GM12878 (cell line): ENCODE measurements around the gene LARGE1. TPM values are rescaled to one million over a fixed set of nuclear protein-coding genes. Genes with fewer than 3 reads are reported as not detected.

Experiments
- ATAC-seq: fragments of 200-7000 bp; cut with Tn5 transposase; 3 replicates; pipeline ENCODE4 v1.9.1; 2020; ENCODE audit warnings: mild to moderate bottlenecking, moderate library complexity
- BruUV-seq: library from RNA; stranded (reverse); fragments of 400-500 nt; replicated peaks from 2 replicates; lab custom pipeline; 2021; lab: Mats Ljungman, UMichigan
- CTCF ChIA-PET: fragments of 300-600 bp; sonication (Branson Sonifier 250); formaldehyde crosslinking; extraction: SDS; loops from one replicate; lab custom pipeline; 2021; ENCODE audit warnings: inconsistent platforms; lab: Yijun Ruan, JAX
- POLR2A ChIA-PET: fragments of 350-600 bp; formaldehyde crosslinking; extraction: SDS; loops from one replicate; lab custom pipeline; 2021; ENCODE audit warnings: inconsistent platforms; lab: Charles Lee
- RAD21 ChIA-PET: fragments of 300-600 bp; sonication (Branson Sonifier 250); formaldehyde crosslinking; loops from one replicate; lab custom pipeline; 2023; ENCODE audit warnings: antibody characterized with exemption; ENCODE audit not compliant: unreplicated experiment; lab: Charles Lee
- SMC1A ChIA-PET: fragments of 300-600 bp; sonication (Branson Sonifier 250); formaldehyde crosslinking; loops from one replicate; lab custom pipeline; 2023; ENCODE audit not compliant: unreplicated experiment, uncharacterized antibody; lab: Charles Lee
- DNase-seq: peaks from one replicate; pipeline ENCODE4 v3.0.0-alpha.2; 2011; ENCODE audit warnings: low read depth, low spot score
- FAIRE-seq: peaks from 3 replicates; lab custom pipeline; 2011; peaks lifted over from hg19 to GRCh38; lab: Jason Lieb, UNC
- H2AFZ ChIP-seq: 2 replicates; pipeline ENCODE4 v1.6.0; 2011; ENCODE audit warnings: low read depth, low read length, control low read depth; ENCODE audit not compliant: control insufficient read depth
- H3K27ac ChIP-seq: 2 replicates; pipeline ENCODE4 v1.5.1; 2011; ENCODE audit warnings: control low read depth; ENCODE audit not compliant: control insufficient read depth, insufficient read depth
- H3K27me3 ChIP-seq, 2 experiments: replicated peaks in 1 of 2; 2 replicates each; pipeline versions ENCODE4 v1.6.0 to v1.6.1; 2011; ENCODE audit warnings: low read length in 1 of 2; ENCODE audit not compliant: control insufficient read depth in 2 of 2, insufficient read depth in 2 of 2
- H3K36me3 ChIP-seq, 2 experiments: 2 replicates each; pipeline ENCODE4 v1.5.1; 2011; ENCODE audit warnings: low read length in 1 of 2; ENCODE audit not compliant: control insufficient read depth in 2 of 2, insufficient read depth in 2 of 2
- H3K4me1 ChIP-seq: 2 replicates; pipeline ENCODE4 v1.6.1; 2011; ENCODE audit warnings: mild to moderate bottlenecking, low read length, moderate library complexity, mixed read lengths; ENCODE audit not compliant: control insufficient read depth, insufficient read depth
- H3K4me2 ChIP-seq: 2 replicates; pipeline ENCODE4 v1.6.0; 2011; ENCODE audit warnings: control low read depth; ENCODE audit not compliant: control insufficient read depth, insufficient read depth
- H3K4me3 ChIP-seq: fragments of 200-600 bp; sonication (generic); 2 replicates; pipeline ENCODE4 v1.5.1; 2016
- H3K79me2 ChIP-seq: 2 replicates; pipeline ENCODE4 v1.6.0; 2011; ENCODE audit warnings: low read length; ENCODE audit not compliant: control insufficient read depth, insufficient read depth
- H3K9ac ChIP-seq: 2 replicates; pipeline ENCODE4 v1.8.0; 2011; ENCODE audit warnings: low read length, control low read depth, mixed read lengths; ENCODE audit not compliant: control insufficient read depth, insufficient read depth
- H3K9me3 ChIP-seq: replicated peaks from 3 replicates; pipeline ENCODE4 v1.5.1; 2011; ENCODE audit warnings: mild to moderate bottlenecking, low read length; ENCODE audit not compliant: control insufficient read depth, insufficient read depth
- H4K20me1 ChIP-seq: 2 replicates; pipeline ENCODE4 v1.6.0; 2011; ENCODE audit not compliant: control insufficient read depth, insufficient read depth
- CBFB ChIP-seq: IDR thresholded peaks from 2 replicates; pipeline ENCODE4 v1.6.1; 2016; ENCODE audit warnings: antibody characterized with exemption, low read depth
- IKZF1 ChIP-seq: fragments of 450-650 bp; conservative IDR thresholded peaks from 2 replicates; pipeline ENCODE4 v1.6.1; 2017; ENCODE audit warnings: antibody characterized with exemption, mild to moderate bottlenecking
- LARP7 ChIP-seq: fragments of 450-650 bp; IDR thresholded peaks from 2 replicates; pipeline ENCODE4 v1.6.1; 2017; ENCODE audit warnings: mild to moderate bottlenecking
- MYC ChIP-seq: IDR thresholded peaks from 2 replicates; pipeline ENCODE4 v1.6.1; 2011; ENCODE audit warnings: mild to moderate bottlenecking, low read length, moderate library complexity, inconsistent platforms; ENCODE audit not compliant: insufficient read depth, insufficient replicate concordance, insufficient read length, severe bottlenecking
- NFXL1 ChIP-seq: fragments of 450-650 bp; IDR thresholded peaks from 2 replicates; pipeline ENCODE4 v1.6.1; 2017; ENCODE audit warnings: antibody characterized with exemption, mild to moderate bottlenecking, borderline replicate concordance
- NFYA ChIP-seq: IDR thresholded peaks from 2 replicates; pipeline ENCODE4 v1.6.1; 2011; ENCODE audit warnings: low read depth, mild to moderate bottlenecking, low read length, improper control_type of control experiment, borderline replicate concordance
- RAD51 ChIP-seq: fragments of 450-650 bp; IDR thresholded peaks from 2 replicates; pipeline ENCODE4 v1.6.1; 2016; ENCODE audit warnings: moderate library complexity, mild to moderate bottlenecking, inconsistent platforms
- SMAD1 ChIP-seq: fragments of 450-650 bp; IDR thresholded peaks from 2 replicates; pipeline ENCODE4 v1.6.1; 2018; ENCODE audit warnings: mild to moderate bottlenecking, low read depth; ENCODE audit not compliant: partially characterized antibody
- TCF12 ChIP-seq: IDR thresholded peaks from 2 replicates; pipeline ENCODE4 v1.6.1; 2011; ENCODE audit warnings: low read depth, mild to moderate bottlenecking, low read length
- ZZZ3 ChIP-seq: IDR thresholded peaks from 2 replicates; pipeline ENCODE4 v1.6.1; 2011; ENCODE audit warnings: low read depth; ENCODE audit not compliant: control insufficient read depth, insufficient read length
- WGBS: methylation state at CpG from one replicate; pipeline ENCODE4 v1.1.6; 2016; ENCODE audit warnings: low lambda C conversion rate; ENCODE audit not compliant: insufficient replicate concordance, insufficient coverage; ENCODE audit errors: missing lambda C conversion rate; 5-methylcytosine and 5-hydroxymethylcytosine counted together
- in situ Hi-C: fragments of 300-500 bp; cut with MboI; formaldehyde crosslinking; loops from 9 replicates; pipeline ENCODE4 v1.14.3; 2018; ENCODE audit warnings: mixed read lengths
- intact Hi-C: fragments of 100-400 bp; cut with micrococcal nuclease; formaldehyde crosslinking; loops from one replicate; pipeline ENCODE4 v1.14.2; 2022; ENCODE audit not compliant: unreplicated experiment
- polyA plus RNA-seq, 11 experiments: library from polyadenylated mRNA; depleted of rRNA in 4 of 11; unstranded in 6 of 11; stranded (reverse) in 5 of 11; fragments of >200 nt; fragmentation: Nextera tagmentation in 4 of 11; fragmentation: Illumina TruSeq in 1 of 11; extraction: Ambion mirVana in 4 of 11; extraction: Trizol in 1 of 11; gene quantifications; 1 replicate in 1 of 11; 2 replicates in 10 of 11; pipeline versions ENCODE4 v1.2.1 to v1.2.3, GENCODE V29; 2011 to 2016; ENCODE audit warnings: inconsistent platforms in 2 of 11, missing spikeins in 2 of 11, low read depth in 1 of 11
- total RNA-seq, 4 experiments: library from RNA; depleted of rRNA in 3 of 4; stranded (reverse); fragments of >200 nt in 3 of 4; fragmentation: Illumina TruSeq in 1 of 4; extraction: Trizol in 1 of 4; gene quantifications; 2 replicates each; pipeline versions ENCODE4 v1.2.1 to v1.2.3, GENCODE V29; 2013 to 2021
- TF ChIP-seq, protein P1 (sequence below): fragments of 450-650 bp; IDR thresholded peaks from 2 replicates; pipeline ENCODE4 v1.6.1; 2017; ENCODE audit warnings: low read depth, mild to moderate bottlenecking, moderate library complexity
- TF ChIP-seq, protein P2 (sequence below): fragments of 150-350 bp; IDR thresholded peaks from 2 replicates; pipeline ENCODE4 v1.6.1; 2016; ENCODE audit warnings: low read depth, low read length
- TF ChIP-seq, protein P3 (sequence below): IDR thresholded peaks from 2 replicates; pipeline ENCODE4 v1.6.1; 2011; ENCODE audit warnings: mild to moderate bottlenecking, low read depth, low read length, moderate library complexity; ENCODE audit not compliant: insufficient replicate concordance

LARGE1 gene
- total and polyA plus RNA-seq, 10 of the 15 experiments (the other 5 are each of a cell fraction or from before 2014, with no cell fraction given) = 3.2 to 41.4 (median 17.3) TPM

DNA sequence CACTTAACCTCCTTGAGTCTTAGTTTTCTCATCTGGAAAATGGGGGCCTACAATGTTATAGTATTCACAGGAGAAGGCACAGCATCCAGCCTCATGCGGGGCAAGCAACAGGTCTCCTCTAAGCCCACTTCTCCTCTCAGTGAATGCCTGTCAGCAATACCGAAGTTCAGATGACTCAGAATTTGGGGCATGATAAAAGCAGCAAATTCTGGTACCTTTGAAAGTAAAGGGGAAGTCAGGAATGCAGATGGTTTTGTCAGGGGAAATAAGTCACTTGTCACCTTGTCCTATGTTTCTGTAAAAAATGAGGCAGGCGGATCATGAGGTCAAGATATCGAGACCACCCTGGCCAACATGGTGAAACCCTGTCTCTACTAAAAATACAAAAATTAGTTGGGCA lies 350.2 kb downstream of the LARGE1 start:
- H2AFZ ChIP-seq = no peak overlapping the region
- no TSS peak for BruUV-seq
- CTCF ChIA-PET = interaction anchor here (1.4 to 7.2 kb wide), 5 partner anchors 9 to 348 kb away, joined by 4 to 68 read pairs (median 7); no protein-coding TSS in a partner anchor
- H3K4me2 ChIP-seq = no peak overlapping the region
- no peak overlapping the region for H3K4me3 ChIP-seq
- no peaks in the 10 kb centered on the region for H4K20me1 ChIP-seq
- no peak overlapping the region for H3K27ac ChIP-seq
- H3K4me1 ChIP-seq = peaks cover 49% of the 10 kb centered on the region
- H3K27me3 ChIP-seq = no peaks in the 10 kb centered on the region
- 85% methylated on average over 4 of the region's 4 CpGs for WGBS
- intact Hi-C loops = no loop called here
- H3K9ac ChIP-seq = no peak overlapping the region
- in situ Hi-C loops = loop anchor here (10.0 kb wide), 1 partner anchor 345 kb away; no protein-coding TSS in a partner anchor
- no peak for DNase-seq
- SMC1A ChIA-PET = interaction anchor here (0.7 to 4.4 kb wide), 6 partner anchors 9 to 347 kb away, joined by 3 to 48 read pairs (median 11); no protein-coding TSS in a partner anchor
- H3K9me3 ChIP-seq = no peaks in the 10 kb centered on the region; the same call in 2 of the 3 replicates
- FAIRE-seq = no peak
- TF ChIP-seq, protein P1, sequence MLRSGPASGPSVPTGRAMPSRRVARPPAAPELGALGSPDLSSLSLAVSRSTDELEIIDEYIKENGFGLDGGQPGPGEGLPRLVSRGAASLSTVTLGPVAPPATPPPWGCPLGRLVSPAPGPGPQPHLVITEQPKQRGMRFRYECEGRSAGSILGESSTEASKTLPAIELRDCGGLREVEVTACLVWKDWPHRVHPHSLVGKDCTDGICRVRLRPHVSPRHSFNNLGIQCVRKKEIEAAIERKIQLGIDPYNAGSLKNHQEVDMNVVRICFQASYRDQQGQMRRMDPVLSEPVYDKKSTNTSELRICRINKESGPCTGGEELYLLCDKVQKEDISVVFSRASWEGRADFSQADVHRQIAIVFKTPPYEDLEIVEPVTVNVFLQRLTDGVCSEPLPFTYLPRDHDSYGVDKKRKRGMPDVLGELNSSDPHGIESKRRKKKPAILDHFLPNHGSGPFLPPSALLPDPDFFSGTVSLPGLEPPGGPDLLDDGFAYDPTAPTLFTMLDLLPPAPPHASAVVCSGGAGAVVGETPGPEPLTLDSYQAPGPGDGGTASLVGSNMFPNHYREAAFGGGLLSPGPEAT = no peak
- TF ChIP-seq TCF12 (no peak), CBFB (no peak), NFYA (no peak), ZZZ3 (no peak), IKZF1 (no peak), MYC (no peak), NFXL1 (no peak), SMAD1 (no peak), LARP7 (no peak), RAD51 (no peak)
- TF ChIP-seq, protein P2, sequence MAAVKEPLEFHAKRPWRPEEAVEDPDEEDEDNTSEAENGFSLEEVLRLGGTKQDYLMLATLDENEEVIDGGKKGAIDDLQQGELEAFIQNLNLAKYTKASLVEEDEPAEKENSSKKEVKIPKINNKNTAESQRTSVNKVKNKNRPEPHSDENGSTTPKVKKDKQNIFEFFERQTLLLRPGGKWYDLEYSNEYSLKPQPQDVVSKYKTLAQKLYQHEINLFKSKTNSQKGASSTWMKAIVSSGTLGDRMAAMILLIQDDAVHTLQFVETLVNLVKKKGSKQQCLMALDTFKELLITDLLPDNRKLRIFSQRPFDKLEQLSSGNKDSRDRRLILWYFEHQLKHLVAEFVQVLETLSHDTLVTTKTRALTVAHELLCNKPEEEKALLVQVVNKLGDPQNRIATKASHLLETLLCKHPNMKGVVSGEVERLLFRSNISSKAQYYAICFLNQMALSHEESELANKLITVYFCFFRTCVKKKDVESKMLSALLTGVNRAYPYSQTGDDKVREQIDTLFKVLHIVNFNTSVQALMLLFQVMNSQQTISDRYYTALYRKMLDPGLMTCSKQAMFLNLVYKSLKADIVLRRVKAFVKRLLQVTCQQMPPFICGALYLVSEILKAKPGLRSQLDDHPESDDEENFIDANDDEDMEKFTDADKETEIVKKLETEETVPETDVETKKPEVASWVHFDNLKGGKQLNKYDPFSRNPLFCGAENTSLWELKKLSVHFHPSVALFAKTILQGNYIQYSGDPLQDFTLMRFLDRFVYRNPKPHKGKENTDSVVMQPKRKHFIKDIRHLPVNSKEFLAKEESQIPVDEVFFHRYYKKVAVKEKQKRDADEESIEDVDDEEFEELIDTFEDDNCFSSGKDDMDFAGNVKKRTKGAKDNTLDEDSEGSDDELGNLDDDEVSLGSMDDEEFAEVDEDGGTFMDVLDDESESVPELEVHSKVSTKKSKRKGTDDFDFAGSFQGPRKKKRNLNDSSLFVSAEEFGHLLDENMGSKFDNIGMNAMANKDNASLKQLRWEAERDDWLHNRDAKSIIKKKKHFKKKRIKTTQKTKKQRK = no peak
- TF ChIP-seq, protein P3, sequence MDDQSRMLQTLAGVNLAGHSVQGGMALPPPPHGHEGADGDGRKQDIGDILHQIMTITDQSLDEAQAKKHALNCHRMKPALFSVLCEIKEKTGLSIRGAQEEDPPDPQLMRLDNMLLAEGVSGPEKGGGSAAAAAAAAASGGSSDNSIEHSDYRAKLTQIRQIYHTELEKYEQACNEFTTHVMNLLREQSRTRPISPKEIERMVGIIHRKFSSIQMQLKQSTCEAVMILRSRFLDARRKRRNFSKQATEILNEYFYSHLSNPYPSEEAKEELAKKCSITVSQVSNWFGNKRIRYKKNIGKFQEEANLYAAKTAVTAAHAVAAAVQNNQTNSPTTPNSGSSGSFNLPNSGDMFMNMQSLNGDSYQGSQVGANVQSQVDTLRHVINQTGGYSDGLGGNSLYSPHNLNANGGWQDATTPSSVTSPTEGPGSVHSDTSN = no peak
- POLR2A ChIA-PET = no interaction called here
- no peaks in the 10 kb centered on the region; the same call in 1 of the 2 replicates for H3K79me2 ChIP-seq
- no peak for ATAC-seq
- H3K36me3 ChIP-seq = no peaks in the 10 kb centered on the region
- RAD21 ChIA-PET = interaction anchor here (0.7 to 3.0 kb wide), 4 partner anchors 51 to 793 kb away, joined by 4 to 15 read pairs (median 11); no protein-coding TSS in a partner anchor
